GM23338 (cell line): Measurements from ENCODE around the gene PHLPP2. TPM values are rescaled to one million over a fixed set of nuclear protein-coding genes. Genes with fewer than 3 reads are reported as not detected.
A peak's percentile ranks its signal among the peaks of the same experiment; 100 is the strongest.

Experiments
- ATAC-seq: fragments of 200-7000 bp; cut with Tn5 transposase; 3 replicates; pipeline ENCODE4 v1.9.1; 2020
- DNase-seq: peaks from one replicate; pipeline ENCODE4 v3.0.0-alpha.2; 2015; ENCODE audit warnings: low spot score
- H2AFZ ChIP-seq: fragments of 200-600 bp; sonication (generic); 2 replicates; pipeline ENCODE4 v1.8.0; 2016; ENCODE audit warnings: antibody characterized with exemption, mild to moderate bottlenecking, moderate library complexity
- H3F3A ChIP-seq: fragments of 200-600 bp; sonication (generic); replicated peaks from 2 replicates; pipeline ENCODE4 v1.8.0; 2017; ENCODE audit warnings: antibody characterized with exemption, mixed run types, low read depth
- H3K27ac ChIP-seq: fragments of 200-600 bp; sonication (generic); 2 replicates; pipeline ENCODE4 v1.6.1; 2016; ENCODE audit warnings: low read depth
- H3K27me3 ChIP-seq: fragments of 200-600 bp; sonication (generic); 2 replicates; pipeline ENCODE4 v1.8.0; 2016; ENCODE audit warnings: mild to moderate bottlenecking, mixed run types, moderate library complexity; ENCODE audit not compliant: insufficient read depth
- H3K36me3 ChIP-seq: fragments of 200-600 bp; sonication (generic); 2 replicates; pipeline ENCODE4 v1.8.0; 2016; ENCODE audit warnings: mild to moderate bottlenecking; ENCODE audit not compliant: insufficient read depth
- H3K4me1 ChIP-seq: fragments of 200-600 bp; sonication (generic); 2 replicates; pipeline ENCODE4 v1.8.0; 2016; ENCODE audit warnings: mild to moderate bottlenecking, moderate library complexity; ENCODE audit not compliant: insufficient read depth
- H3K4me2 ChIP-seq: fragments of 200-600 bp; sonication (generic); 2 replicates; pipeline ENCODE4 v1.7.1; 2017; ENCODE audit warnings: mixed run types
- H3K4me3 ChIP-seq: fragments of 200-600 bp; sonication (generic); 2 replicates; pipeline ENCODE4 v1.6.1; 2016; ENCODE audit warnings: mixed run types
- H3K79me2 ChIP-seq: fragments of 200-600 bp; sonication (generic); replicated peaks from 2 replicates; pipeline ENCODE4 v1.8.0; 2017; ENCODE audit warnings: mild to moderate bottlenecking; ENCODE audit not compliant: insufficient read depth
- H3K9me2 ChIP-seq: fragments of 200-600 bp; sonication (generic); 2 replicates; pipeline ENCODE4 v1.8.0; 2017; ENCODE audit not compliant: insufficient read depth
- H4K20me1 ChIP-seq: fragments of 200-600 bp; sonication (generic); replicated peaks from 2 replicates; pipeline ENCODE4 v1.8.0; 2017; ENCODE audit warnings: mild to moderate bottlenecking; ENCODE audit not compliant: insufficient read depth
- H3K27ac Mint-ChIP-seq: 2 replicates; pipeline ENCODE4 v1.8.0; 2020; ENCODE audit warnings: inconsistent platforms, mild to moderate bottlenecking, moderate library complexity, mixed read lengths
- H3K27me3 Mint-ChIP-seq: 3 replicates; pipeline ENCODE4 v1.8.0; 2022; ENCODE audit warnings: low read depth, mild to moderate bottlenecking, moderate library complexity, mixed read lengths, inconsistent platforms; ENCODE audit not compliant: insufficient read depth, poor library complexity
- H3K36me3 Mint-ChIP-seq: 3 replicates; pipeline ENCODE4 v1.8.0; 2021; ENCODE audit warnings: low read depth, mild to moderate bottlenecking, inconsistent platforms, moderate library complexity, mixed read lengths
- H3K4me1 Mint-ChIP-seq: 3 replicates; pipeline ENCODE4 v1.8.0; 2020; ENCODE audit warnings: mild to moderate bottlenecking, inconsistent platforms, mixed read lengths
- H3K4me3 Mint-ChIP-seq: 3 replicates; pipeline ENCODE4 v1.8.0; 2021; ENCODE audit warnings: moderate library complexity, mild to moderate bottlenecking, inconsistent platforms, mixed read lengths
- H3K9me3 Mint-ChIP-seq: 3 replicates; pipeline ENCODE4 v1.8.0; 2020; ENCODE audit warnings: moderate library complexity, mild to moderate bottlenecking, inconsistent platforms, mixed read lengths
- CTCF ChIP-seq, 2 experiments: fragments of 200-600 bp in 1 of 2; sonication (generic) in 1 of 2; conservative IDR thresholded peaks; 2 replicates each; pipeline versions ENCODE4 v1.5.1 to v1.6.1; 2016 to 2017; ENCODE audit warnings: antibody characterized with exemption in 2 of 2, low read depth in 2 of 2, mild to moderate bottlenecking in 2 of 2, moderate library complexity in 1 of 2
- ETS1 ChIP-seq: IDR thresholded peaks from 2 replicates; pipeline ENCODE4 v1.6.1; 2016; ENCODE audit warnings: antibody characterized with exemption
- EZH2 ChIP-seq: fragments of 200-600 bp; sonication (generic); IDR thresholded peaks from one replicate; pipeline ENCODE4 v1.8.0; 2017; ENCODE audit warnings: antibody characterized with exemption, mild to moderate bottlenecking, low read depth; ENCODE audit not compliant: unreplicated experiment
- JUNB ChIP-seq: IDR thresholded peaks from one replicate; pipeline ENCODE4 v1.6.1; 2016; ENCODE audit warnings: antibody characterized with exemption; ENCODE audit not compliant: unreplicated experiment
- NANOG ChIP-seq: IDR thresholded peaks from 2 replicates; pipeline ENCODE4 v1.6.1; 2016; ENCODE audit warnings: antibody characterized with exemption, borderline replicate concordance
- POLR2AphosphoS5 ChIP-seq: IDR thresholded peaks from 2 replicates; pipeline ENCODE4 v1.6.1; 2016; ENCODE audit warnings: antibody characterized with exemption, low read depth
- STAT1 ChIP-seq: IDR thresholded peaks from one replicate; pipeline ENCODE4 v1.6.1; 2016; ENCODE audit warnings: antibody characterized with exemption; ENCODE audit not compliant: unreplicated experiment
- ZNF114 ChIP-seq: fragments of 250-450 bp; sonication (Bioruptor Pico); IDR thresholded peaks from 2 replicates; pipeline ENCODE4 v1.5.0; 2020; ENCODE audit warnings: mild to moderate bottlenecking, moderate library complexity
- ZNF331 ChIP-seq: fragments of 250-450 bp; sonication (Bioruptor Pico); IDR thresholded peaks from 2 replicates; pipeline ENCODE4 v1.5.0; 2020; ENCODE audit warnings: low read depth, mild to moderate bottlenecking, moderate library complexity
- polyA plus RNA-seq: library from polyadenylated mRNA; unstranded; fragments of >200 nt; fragmentation: Nextera tagmentation; extraction: Ambion mirVana; gene quantifications from 2 replicates; pipeline ENCODE4 v1.2.1, GENCODE V29; 2016
- total RNA-seq: library from RNA; depleted of rRNA; stranded (reverse); fragments of >200 nt; shearing (Covaris generic); gene quantifications from 2 replicates; pipeline ENCODE4 v1.2.3, GENCODE V29; 2014
- TF ChIP-seq, protein P1 (sequence below): IDR thresholded peaks from one replicate; pipeline ENCODE4 v1.6.1; 2018; ENCODE audit warnings: antibody characterized with exemption; ENCODE audit not compliant: unreplicated experiment

Gene PHLPP2
- total and polyA plus RNA-seq, 2 experiments from 2014 or later: 4.2 to 20.5 TPM

DNA sequence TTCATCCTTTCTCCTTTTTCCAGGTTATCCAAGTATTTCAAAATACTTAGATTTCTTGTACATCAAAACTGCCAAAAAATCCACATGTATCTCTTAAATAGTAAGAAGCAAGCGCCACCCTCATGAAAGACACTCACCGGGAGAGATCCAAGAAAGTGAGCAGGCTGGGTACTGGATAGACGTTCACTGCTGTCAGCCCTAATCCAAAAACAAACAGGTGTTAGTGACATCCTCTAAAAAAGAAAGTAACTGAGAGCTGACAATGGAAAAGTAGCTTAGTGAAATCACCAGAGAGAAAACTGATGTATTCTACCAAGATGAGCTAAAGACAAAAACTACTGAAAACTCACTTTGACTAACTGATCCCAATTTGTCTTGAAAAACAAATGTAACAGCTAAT lies 52.4 kb downstream of the PHLPP2 start:
- H3K9me2 ChIP-seq: no peaks in the 10 kb centered on the region
- Mint-ChIP-seq H3K27me3 (no peaks in the 10 kb centered on the region), H3K27ac (no peak overlapping the region), H3K9me3 (no peaks in the 10 kb centered on the region), H3K4me1 (peaks cover 2% of the 10 kb centered on the region; the same call in 1 of the 3 replicates), H3K4me3 (no peak overlapping the region), H3K36me3 (peaks cover 47% of the 10 kb centered on the region)
- TF ChIP-seq CTCF (conservative IDR thresholded peaks at IDR 0.05; ENCODE audit: low read depth in 2 of 2) (no peak), ZNF331 (CRISPR knock-in tag) (no peak)
- peaks cover 31% of the 10 kb centered on the region for H3K36me3 ChIP-seq
- ATAC-seq: no peak
- no peak overlapping the region for H2AFZ ChIP-seq
- DNase-seq: no peak
- 0 out of 2 replicates have a peak, but pooled peaks cover 3% of the 10 kb centered on the region for H3F3A ChIP-seq
- no peaks in the 10 kb centered on the region for H3K79me2 ChIP-seq
- no peaks in the 10 kb centered on the region for H3K27me3 ChIP-seq
- no peaks in the 10 kb centered on the region for H3K4me1 ChIP-seq
- no peak overlapping the region for H3K4me3 ChIP-seq
- H4K20me1 ChIP-seq: no peaks in the 10 kb centered on the region
- H3K27ac ChIP-seq: peak overlapping the region; percentile 21; the same call in 1 of the 2 replicates
- no peak overlapping the region for H3K4me2 ChIP-seq

- Mint-ChIP-seq H3K4me1 (peaks cover 2% of the 10 kb centered on the region; the same call in 1 of the 3 replicates), H3K27me3 (no peaks in the 10 kb centered on the region), H3K36me3 (peaks cover 51% of the 10 kb centered on the region), H3K27ac (no peak overlapping the region), H3K4me3 (no peak overlapping the region), H3K9me3 (no peaks in the 10 kb centered on the region)
- Histone ChIP-seq H2AFZ (no peak overlapping the region), H3K27me3 (no peaks in the 10 kb centered on the region), H3K4me3 (no peak overlapping the region), H3K36me3 (peaks cover 36% of the 10 kb centered on the region), H3F3A (0 out of 2 replicates have a peak, but pooled peaks cover 3% of the 10 kb centered on the region), H3K27ac (no peak overlapping the region), H3K9me2 (no peaks in the 10 kb centered on the region), H4K20me1 (no peaks in the 10 kb centered on the region), H3K4me1 (no peaks in the 10 kb centered on the region), H3K4me2 (no peak overlapping the region), H3K79me2 (no peaks in the 10 kb centered on the region)
- no peak for ATAC-seq
- DNase-seq: no peak
- TF ChIP-seq, protein P1, sequence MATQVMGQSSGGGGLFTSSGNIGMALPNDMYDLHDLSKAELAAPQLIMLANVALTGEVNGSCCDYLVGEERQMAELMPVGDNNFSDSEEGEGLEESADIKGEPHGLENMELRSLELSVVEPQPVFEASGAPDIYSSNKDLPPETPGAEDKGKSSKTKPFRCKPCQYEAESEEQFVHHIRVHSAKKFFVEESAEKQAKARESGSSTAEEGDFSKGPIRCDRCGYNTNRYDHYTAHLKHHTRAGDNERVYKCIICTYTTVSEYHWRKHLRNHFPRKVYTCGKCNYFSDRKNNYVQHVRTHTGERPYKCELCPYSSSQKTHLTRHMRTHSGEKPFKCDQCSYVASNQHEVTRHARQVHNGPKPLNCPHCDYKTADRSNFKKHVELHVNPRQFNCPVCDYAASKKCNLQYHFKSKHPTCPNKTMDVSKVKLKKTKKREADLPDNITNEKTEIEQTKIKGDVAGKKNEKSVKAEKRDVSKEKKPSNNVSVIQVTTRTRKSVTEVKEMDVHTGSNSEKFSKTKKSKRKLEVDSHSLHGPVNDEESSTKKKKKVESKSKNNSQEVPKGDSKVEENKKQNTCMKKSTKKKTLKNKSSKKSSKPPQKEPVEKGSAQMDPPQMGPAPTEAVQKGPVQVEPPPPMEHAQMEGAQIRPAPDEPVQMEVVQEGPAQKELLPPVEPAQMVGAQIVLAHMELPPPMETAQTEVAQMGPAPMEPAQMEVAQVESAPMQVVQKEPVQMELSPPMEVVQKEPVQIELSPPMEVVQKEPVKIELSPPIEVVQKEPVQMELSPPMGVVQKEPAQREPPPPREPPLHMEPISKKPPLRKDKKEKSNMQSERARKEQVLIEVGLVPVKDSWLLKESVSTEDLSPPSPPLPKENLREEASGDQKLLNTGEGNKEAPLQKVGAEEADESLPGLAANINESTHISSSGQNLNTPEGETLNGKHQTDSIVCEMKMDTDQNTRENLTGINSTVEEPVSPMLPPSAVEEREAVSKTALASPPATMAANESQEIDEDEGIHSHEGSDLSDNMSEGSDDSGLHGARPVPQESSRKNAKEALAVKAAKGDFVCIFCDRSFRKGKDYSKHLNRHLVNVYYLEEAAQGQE: no peak
- TF ChIP-seq ZNF114 (CRISPR knock-in tag): no peak
- no peak for TF ChIP-seq NANOG
- no peak for TF ChIP-seq POLR2AphosphoS5
- TF ChIP-seq JUNB: no peak
- no peak for TF ChIP-seq STAT1
- no peak for TF ChIP-seq EZH2
- no peak for TF ChIP-seq ZNF331 (CRISPR knock-in tag)
- no peak for TF ChIP-seq ETS1
These were observed 53.3 kb downstream of the PHLPP2 start for GRCh38 chr16:71671165-71671564.
